ENCODE measurements around the gene PPM1L. TPM values are rescaled to one million over a fixed set of nuclear protein-coding genes. Genes with fewer than 3 reads are reported as not detected.

Gene PPM1L
- total RNA-seq, 1 experiment from 2014 or later: 7.3 TPM

DNA sequence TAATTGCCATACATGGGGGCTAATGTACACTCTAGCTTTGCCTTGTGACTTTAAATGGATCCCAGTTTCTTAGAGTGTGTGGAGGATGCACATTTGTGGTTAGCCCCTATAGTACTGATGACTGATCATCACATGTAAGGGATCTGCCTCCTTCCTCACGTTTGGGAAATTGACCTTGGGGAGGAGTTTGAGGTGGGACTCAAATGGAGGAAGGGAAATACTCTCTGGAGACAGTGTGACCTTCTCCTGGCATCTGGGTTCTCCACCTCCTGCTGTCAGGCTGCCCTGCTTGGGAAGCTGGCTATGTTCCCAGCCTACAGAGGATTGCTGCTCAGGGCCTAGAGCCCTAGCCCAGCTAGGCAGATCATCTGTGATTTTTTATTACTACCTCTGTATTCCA lies 48.7 kb downstream of the PPM1L start:
- Histone ChIP-seq H2BK20ac (ENCODE audit: low read depth, low read length, poor library complexity, severe bottlenecking) (no peak overlapping the region), H4K20me1 (ENCODE audit: control insufficient read depth, insufficient read depth, insufficient read length) (no peaks in the 10 kb centered on the region), H3K79me2 (ENCODE audit: insufficient read depth, low read length) (no peaks in the 10 kb centered on the region), H2AFZ (ENCODE audit: low read length) (no peak overlapping the region), H3K56ac (ENCODE audit: insufficient read length, low read depth, low read length) (no peak overlapping the region), H4K91ac (ENCODE audit: insufficient read length, low read depth, low read length) (no peak overlapping the region), H2AK5ac (ENCODE audit: insufficient read length, low read length) (no peak overlapping the region), H3K14ac (ENCODE audit: insufficient read depth, low read length) (no peak overlapping the region), H3K4ac (ENCODE audit: low read depth, low read length) (no peak overlapping the region), H3K9ac (ENCODE audit: extremely low read depth, insufficient read length, low read length) (no peak overlapping the region), H3K79me1 (ENCODE audit: insufficient read depth, low read depth, low read length, poor library complexity, severe bottlenecking) (no peaks in the 10 kb centered on the region), H3K27me3 (ENCODE audit: insufficient read depth, low read length) (no peaks in the 10 kb centered on the region), H4K8ac (replicated peaks; ENCODE audit: insufficient read length, low read depth, low read length) (no peak overlapping the region), H3K18ac (ENCODE audit: insufficient read length, low read depth, low read length) (no peak overlapping the region), H2BK12ac (ENCODE audit: insufficient read length, low read depth, low read length) (no peak overlapping the region), H3K23ac (ENCODE audit: insufficient read length, low read depth, low read length) (no peak overlapping the region), H3K4me2 (ENCODE audit: insufficient read depth, insufficient read length, low read length) (no peak overlapping the region), H3K23me2 (ENCODE audit: insufficient read length, low read depth, low read length, poor library complexity, severe bottlenecking) (no peaks in the 10 kb centered on the region), H3K9me3 (ENCODE audit: control insufficient read depth, low read depth, low read length) (no peaks in the 10 kb centered on the region), H2BK15ac (ENCODE audit: low read depth, low read length) (no peak overlapping the region), H3K4me1 (ENCODE audit: insufficient read depth, low read length) (no peaks in the 10 kb centered on the region), H2BK5ac (ENCODE audit: insufficient read length, low read length) (no peak overlapping the region), H3T11ph (ENCODE audit: low read length) (no peak overlapping the region), H2BK120ac (ENCODE audit: low read depth, low read length, poor library complexity, severe bottlenecking) (no peak overlapping the region), H4K5ac (ENCODE audit: insufficient read length, low read depth, low read length) (no peak overlapping the region), H3K27ac (ENCODE audit: insufficient read length, low read depth, low read length) (no peak overlapping the region)
- H3K27me3 Mint-ChIP-seq (ENCODE audit: low read depth): no peaks in the 10 kb centered on the region
- no peaks in the 10 kb centered on the region for H3K9me3 Mint-ChIP-seq
- TF ChIP-seq CTCF (conservative IDR thresholded peaks at IDR 0.05): no peak
- no peak overlapping the region for H3K4me3 Mint-ChIP-seq
- DNase-seq: no peak
- H3K27ac Mint-ChIP-seq: no peak overlapping the region
- no CpG with 5 or more reads among the region's 1 CpG for WGBS (ENCODE audit: extremely low coverage, insufficient read length, low lambda C conversion rate)
- H3K4me1 Mint-ChIP-seq: peaks cover 9 to 19% of the 10 kb centered on the region in 2 experiments
- H3K36me3 Mint-ChIP-seq (ENCODE audit: insufficient read depth in 1 of 3, low read depth in 3 of 3): no peaks in the 10 kb centered on the region
